ENCODE measurements around the gene PTP4A2. TPM values are rescaled to one million over a fixed set of nuclear protein-coding genes. Genes with fewer than 3 reads are reported as not detected.

The PTP4A2 gene
- total RNA-seq (172 and 184 TPM in 2 replicates), polyA plus RNA-seq (44.4 and 74.1 TPM in 2 replicates), polyA minus RNA-seq (212 and 224 TPM in 2 replicates), Bru-seq, nascent RNA (percentile 97 among the genes with signal in this experiment), BruChase-seq, experiment 1, labeled RNA remaining after a 6-hour chase (percentile 98 among the genes with signal in this experiment), BruChase-seq, experiment 2, labeled RNA remaining after a 2-hour chase (percentile 97 among the genes with signal in this experiment)
- polyA plus RNA-seq (2011; cell fraction: cytosol; rRNA removed), result 102 and 107 TPM in 2 replicates
- polyA plus RNA-seq (2011; cell fraction: nucleus; rRNA removed), result 38.7 and 54.6 TPM in 2 replicates
- 178 and 265 TPM in 2 replicates for polyA plus RNA-seq (2012)
- 348 TPM for polyA minus RNA-seq (2011; cell fraction: cytosol; rRNA and poly(A)+ RNA removed)
- polyA minus RNA-seq (2011; cell fraction: nucleus; rRNA and poly(A)+ RNA removed), result 65.7 and 95.4 TPM in 2 replicates
- long read RNA-seq, transcript PTP4A2-221 (6 exons, 3,921 nt), result major isoform, 363 of 497 reads
- long read RNA-seq, partial matches to known transcripts, result 4 of 497 reads
- long read RNA-seq, other reads (novel, unspliced or antisense), result 127 of 497 reads

DNA sequence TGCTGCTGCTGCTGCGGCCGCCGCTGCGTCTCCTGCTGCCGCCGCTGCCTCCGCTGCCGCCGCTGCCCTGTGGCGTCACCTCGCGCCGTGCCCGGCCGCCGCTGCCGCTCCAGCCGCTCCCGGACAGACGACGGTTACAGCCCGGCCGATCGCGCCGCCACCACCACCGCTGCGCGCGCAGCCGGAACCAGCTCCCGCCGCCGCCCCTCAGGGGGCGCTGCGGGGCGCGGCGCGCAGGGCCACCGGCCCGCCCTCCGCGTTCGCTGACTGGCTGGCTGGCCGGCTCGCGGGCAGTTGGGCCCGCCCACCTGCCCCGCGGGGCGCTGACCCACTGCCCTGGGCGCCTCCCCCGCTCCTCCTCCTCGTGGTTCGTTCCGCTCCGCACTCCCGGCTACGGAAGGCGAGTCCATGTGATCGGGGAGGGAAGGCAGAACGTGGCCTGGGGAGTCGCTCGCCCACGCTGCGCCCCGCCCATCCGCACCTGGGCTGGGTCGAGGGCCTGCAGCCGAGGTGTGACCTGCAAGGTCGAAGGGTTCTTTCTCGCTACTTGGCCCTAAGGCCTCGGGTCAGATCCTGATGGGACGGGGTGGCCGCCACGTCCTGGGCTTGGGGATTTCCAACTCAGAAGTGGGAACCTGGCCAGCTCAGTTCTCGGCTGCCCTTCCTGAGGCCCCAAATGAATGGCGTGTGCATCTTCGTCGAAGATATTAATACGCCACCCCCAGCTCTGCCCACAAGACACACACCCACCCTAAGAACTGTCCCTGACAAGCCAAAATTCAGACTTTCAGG is at the start of gene PTP4A2:
PTP4A2 (minus strand) TSS at position 185 of the 792 bp plus-strand sequence. CDS start 19,303 bp downstream, outside the sequence.
- Histone ChIP-seq H3K9me1 (replicated peaks; ENCODE audit: control insufficient read depth, extremely low read depth, insufficient read depth, low read length) (no peaks in the 10 kb centered on the region), H3K4me1 (ENCODE audit: control insufficient read depth, extremely low read depth, insufficient read depth, low read length) (peaks cover 39% of the 10 kb centered on the region), H3K9ac (replicated peaks; ENCODE audit: extremely low read depth, insufficient read depth, low read length) (peak within 1 kb of the TSS; percentile 69), H3K4me3 (replicated peaks in 1 of 3; ENCODE audit: insufficient read depth in 1 of 3, low read depth in 1 of 3, low read length in 3 of 3) (peak within 1 kb of the TSS; percentile 56 to 88 (median 73)), H3K36me3 (ENCODE audit: control insufficient read depth in 2 of 2, extremely low read depth in 1 of 2, insufficient read depth in 2 of 2, low read length in 2 of 2) (no peaks in the 10 kb centered on the region), H3K27ac (ENCODE audit: insufficient read depth, low read depth, low read length) (peak within 1 kb of the TSS; percentile 61), H3K79me2 (ENCODE audit: control insufficient read depth, insufficient read depth, low read length) (peaks cover 45% of the 10 kb centered on the region), H4K20me1 (replicated peaks; ENCODE audit: control insufficient read depth, extremely low read depth, insufficient read depth, low read length) (no peaks in the 10 kb centered on the region), H3K4me2 (ENCODE audit: insufficient read depth, low read length) (peak within 1 kb of the TSS; percentile 92), H3K27me3 (ENCODE audit: control insufficient read depth in 2 of 2, insufficient read depth in 2 of 2, low read length in 2 of 2) (no peaks in the 10 kb centered on the region), H3K9me3 (replicated peaks; ENCODE audit: control insufficient read depth, insufficient read depth, low read length) (no peaks in the 10 kb centered on the region), H2AFZ (ENCODE audit: low read depth, low read length) (peak within 1 kb of the TSS; percentile 80)
- dilution Hi-C loops (cut with MboI; ENCODE audit: extremely low pct_ligation_motif_present, low sequenced_read_pairs) (no loop called here), intact Hi-C loops (cut with micrococcal nuclease) (loop anchor here (1.0 to 10.0 kb wide), 5 partner anchors 16 to 354 kb away; partner anchors contain the start of genes KHDRBS1, PEF1 and SPOCD1)
- ChIA-PET POLR2A (interaction anchor here (1.9 kb wide), 1 partner anchor 18 kb away, joined by 5 read pairs; no protein-coding TSS in a partner anchor), CTCF (interaction anchor here (0.6 to 8.7 kb wide), 17 partner anchors 7 to 176 kb away, joined by 3 to 197 read pairs (median 4); partner anchors contain the start of genes SPOCD1 and TMEM39B)
- FAIRE-seq, result peak; percentile 92
- TF ChIP-seq, protein P1, sequence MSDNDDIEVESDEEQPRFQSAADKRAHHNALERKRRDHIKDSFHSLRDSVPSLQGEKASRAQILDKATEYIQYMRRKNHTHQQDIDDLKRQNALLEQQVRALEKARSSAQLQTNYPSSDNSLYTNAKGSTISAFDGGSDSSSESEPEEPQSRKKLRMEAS (IDR thresholded peaks at IDR 0.05; ENCODE audit: insufficient read depth, insufficient read length), result peak; percentile 75
- TF ChIP-seq, protein P2, sequence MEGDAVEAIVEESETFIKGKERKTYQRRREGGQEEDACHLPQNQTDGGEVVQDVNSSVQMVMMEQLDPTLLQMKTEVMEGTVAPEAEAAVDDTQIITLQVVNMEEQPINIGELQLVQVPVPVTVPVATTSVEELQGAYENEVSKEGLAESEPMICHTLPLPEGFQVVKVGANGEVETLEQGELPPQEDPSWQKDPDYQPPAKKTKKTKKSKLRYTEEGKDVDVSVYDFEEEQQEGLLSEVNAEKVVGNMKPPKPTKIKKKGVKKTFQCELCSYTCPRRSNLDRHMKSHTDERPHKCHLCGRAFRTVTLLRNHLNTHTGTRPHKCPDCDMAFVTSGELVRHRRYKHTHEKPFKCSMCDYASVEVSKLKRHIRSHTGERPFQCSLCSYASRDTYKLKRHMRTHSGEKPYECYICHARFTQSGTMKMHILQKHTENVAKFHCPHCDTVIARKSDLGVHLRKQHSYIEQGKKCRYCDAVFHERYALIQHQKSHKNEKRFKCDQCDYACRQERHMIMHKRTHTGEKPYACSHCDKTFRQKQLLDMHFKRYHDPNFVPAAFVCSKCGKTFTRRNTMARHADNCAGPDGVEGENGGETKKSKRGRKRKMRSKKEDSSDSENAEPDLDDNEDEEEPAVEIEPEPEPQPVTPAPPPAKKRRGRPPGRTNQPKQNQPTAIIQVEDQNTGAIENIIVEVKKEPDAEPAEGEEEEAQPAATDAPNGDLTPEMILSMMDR (IDR thresholded peaks at IDR 0.05; ENCODE audit: extremely low read depth in 1 of 2, insufficient read depth in 1 of 2, low read depth in 1 of 2, low read length in 2 of 2), result peak; percentile 41 to 72
- peak; percentile 88 for TF ChIP-seq MYC (IDR thresholded peaks at IDR 0.05; ENCODE audit: low read depth, low read length)
- TF ChIP-seq JUN (IDR thresholded peaks at IDR 0.05; ENCODE audit: borderline replicate concordance, insufficient read depth, insufficient read length, low read depth), result no peak
- TF ChIP-seq POLR2AphosphoS5 (IDR thresholded peaks at IDR 0.05; ENCODE audit: insufficient read depth, low read depth, low read length), result peak; percentile 95
- no peak for TF ChIP-seq FOS (IDR thresholded peaks at IDR 0.05; ENCODE audit: borderline replicate concordance, insufficient read depth, low read length)
- TF ChIP-seq GATA2 (IDR thresholded peaks at IDR 0.05; ENCODE audit: insufficient read depth, insufficient read length, low read depth, low read length), result no peak
- TF ChIP-seq EZH2 (IDR thresholded peaks at IDR 0.05; ENCODE audit: borderline replicate concordance, low read depth, low read length, severe bottlenecking), result no peak
- peak; percentile 79 for TF ChIP-seq POLR2A (IDR thresholded peaks at IDR 0.05; ENCODE audit: low read depth, low read length)
- peak; percentile 86 for DNase-seq (ENCODE audit: low read depth, low spot score)
- TSS peak; percentile 44 for BruUV-seq (replicated peaks)
